GM19025 (cell line): ENCODE measurements around the gene SYT8.
"Not testable (repeated sequence)": the region's sequence is repeated elsewhere in the genome, so short reads cannot be mapped to it uniquely, and the experiment has no call there.

Experiments used
- ATAC-seq: cut with Tn5 transposase; IDR thresholded peaks from one replicate; pipeline ENCODE4 v1.9.1; 2021; ENCODE audit warnings: mild to moderate bottlenecking, low read depth, moderate library complexity; ENCODE audit not compliant: unreplicated experiment

The SYT8 gene

GRCh38 chr11:1834779-1835670, at the start of gene SYT8:
TSS of gene SYT8 (plus strand) at chr11:1834990. CDS start at chr11:1835106, 116 bp downstream.
- ATAC-seq, result no peak

GRCh38 chr11:1785749-1786413, 48.9 kb upstream of the SYT8 start:
- ATAC-seq, result no peak

GRCh38 chr11:1786466-1786865, 48.3 kb upstream of the SYT8 start:
- no peak for ATAC-seq

GRCh38 chr11:1791912-1792311, 42.9 kb upstream of the SYT8 start:
- no peak for ATAC-seq

- ATAC-seq, result no peak
These were observed 42.3 kb upstream of the SYT8 start for GRCh38 chr11:1792461-1792860.

GRCh38 chr11:1793081-1793480, 41.7 kb upstream of the SYT8 start:
- no peak for ATAC-seq

GRCh38 chr11:1796413-1797011, 38.3 kb upstream of the SYT8 start:
- ATAC-seq, result no peak

GRCh38 chr11:1797391-1798125, 37.2 kb upstream of the SYT8 start:
- ATAC-seq, result no peak

- no peak for ATAC-seq
These were observed 31.5 kb upstream of the SYT8 start for GRCh38 chr11:1803246-1803645.

GRCh38 chr11:1803835-1804519, 30.8 kb upstream of the SYT8 start:
- not testable (repeated sequence) for ATAC-seq

- no peak for ATAC-seq
These were observed 29.3 kb upstream of the SYT8 start for GRCh38 chr11:1805525-1805924.

GRCh38 chr11:1807264-1807995, 27.4 kb upstream of the SYT8 start:
- ATAC-seq, result no peak

- ATAC-seq, result no peak
These were observed 24.0 kb upstream of the SYT8 start for GRCh38 chr11:1810761-1811160.

- ATAC-seq, result no peak
These were observed 22.5 kb upstream of the SYT8 start for GRCh38 chr11:1812274-1812673.

GRCh38 chr11:1812801-1813200, 22.0 kb upstream of the SYT8 start:
- no peak for ATAC-seq

GRCh38 chr11:1813356-1813755, 21.4 kb upstream of the SYT8 start:
- not testable (repeated sequence) for ATAC-seq

- no peak for ATAC-seq
These were observed 20.1 kb upstream of the SYT8 start for GRCh38 chr11:1814691-1815090.

GRCh38 chr11:1815311-1815710, 19.5 kb upstream of the SYT8 start:
- ATAC-seq, result no peak

GRCh38 chr11:1815751-1816150, 19.0 kb upstream of the SYT8 start:
- ATAC-seq, result no peak

- no peak for ATAC-seq
These were observed 17.8 kb upstream of the SYT8 start for GRCh38 chr11:1817000-1817399.
